NCI-H2171 (cell line): ENCODE measurements around the gene SPAG17.

Experiments used
- DNase-seq: peaks from one replicate; lab custom pipeline; 2025; lab: John Stamatoyannopoulos, UW

The SPAG17 gene

DNA sequence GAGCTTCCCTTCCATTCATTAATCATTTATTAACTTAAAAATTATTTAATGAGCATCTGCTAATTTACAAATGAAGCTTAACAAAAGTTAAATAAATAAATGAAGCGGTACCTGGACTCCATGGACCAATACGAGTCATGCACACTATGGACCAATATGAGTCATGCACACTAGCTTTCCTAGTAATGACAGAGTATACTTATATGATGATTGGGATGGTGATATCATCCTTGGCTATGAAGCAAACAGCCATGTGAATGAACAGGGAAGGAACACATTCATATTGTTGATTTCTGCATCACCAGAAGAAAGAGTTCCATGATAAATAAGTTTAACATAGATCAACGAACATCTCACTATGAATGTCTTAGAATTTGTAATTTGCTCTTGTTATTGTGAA, 109.9 kb downstream of the SPAG17 start:
- no peak for DNase-seq

- no peak for DNase-seq
Observed at GRCh38 chr1:118073648-118074435, 111.2 kb downstream of the SPAG17 start.

- no peak for DNase-seq
Observed at GRCh38 chr1:118049981-118050380, 135.0 kb downstream of the SPAG17 start.

- no peak for DNase-seq
Observed at GRCh38 chr1:118047650-118048224, 137.3 kb downstream of the SPAG17 start.

DNA sequence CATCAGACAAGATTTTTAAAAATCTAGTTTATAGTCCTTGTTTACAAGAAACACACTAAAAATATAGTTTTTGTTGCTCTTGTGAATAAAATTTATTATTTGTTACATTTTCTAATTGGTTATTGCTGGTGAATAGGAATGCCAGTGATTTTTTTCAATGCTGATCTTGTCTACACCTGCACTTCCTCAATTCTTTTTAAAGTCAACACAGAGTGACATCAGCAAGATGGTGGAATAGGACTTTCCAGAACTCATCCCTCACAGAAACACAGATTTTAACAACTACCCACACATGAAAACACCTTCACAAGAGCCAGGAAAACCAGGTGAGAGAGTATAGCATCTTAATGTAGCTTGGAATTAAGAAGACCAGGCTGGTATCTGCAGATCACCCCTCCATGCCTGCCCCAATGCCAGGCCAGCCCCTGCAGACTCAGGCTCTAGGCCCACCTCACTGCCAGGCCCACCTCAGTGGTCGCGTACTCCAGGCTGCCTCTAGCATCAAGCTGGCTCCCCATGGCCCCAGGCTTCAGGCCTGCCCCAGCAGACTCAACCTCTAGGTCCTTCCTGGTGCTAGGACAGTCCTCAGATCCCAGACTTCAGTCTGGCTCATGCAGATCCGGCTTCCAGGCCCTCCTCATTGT, 137.9 kb downstream of the SPAG17 start:
- no peak for DNase-seq

DNA sequence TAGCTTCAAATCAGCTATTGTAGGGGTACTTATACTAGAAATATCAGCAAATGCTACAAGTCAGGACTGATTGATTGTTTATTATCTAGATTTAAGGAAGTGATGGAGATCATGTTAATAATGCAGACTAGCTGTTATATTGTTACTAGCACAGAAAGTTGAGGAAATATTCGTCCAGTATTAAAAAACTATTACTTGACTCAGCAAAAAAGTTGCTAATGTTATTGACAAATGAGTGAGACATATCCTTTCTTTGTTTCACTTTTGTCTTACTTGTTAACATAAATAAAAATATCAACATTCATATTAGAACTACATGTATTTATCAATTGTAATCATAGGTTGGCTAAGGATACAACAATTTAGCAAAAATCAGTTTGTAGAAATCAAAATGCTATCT, 141.4 kb downstream of the SPAG17 start:
- DNase-seq: no peak

DNA sequence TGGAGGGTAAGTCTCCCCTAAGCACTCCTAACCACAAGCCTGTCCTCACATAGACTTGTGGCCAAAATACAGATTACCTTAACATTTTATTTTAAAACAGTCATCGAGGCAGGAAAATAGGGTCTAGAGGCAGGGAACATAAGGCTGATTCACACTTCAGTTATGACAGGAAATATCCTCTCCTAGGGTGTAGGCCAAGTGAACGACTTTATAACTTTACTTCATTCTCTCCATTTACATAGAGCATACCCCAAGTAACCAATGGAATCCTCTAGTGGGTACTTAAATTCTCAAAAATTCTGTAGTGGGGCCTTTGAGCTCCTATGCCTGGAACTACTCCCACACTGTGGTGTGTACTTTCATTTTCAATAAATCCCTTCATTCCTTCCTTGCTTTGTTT, 142.5 kb downstream of the SPAG17 start:
- DNase-seq: no peak

GRCh38 chr1:118039170-118039569, 145.9 kb downstream of the SPAG17 start:
- no peak for DNase-seq

DNA sequence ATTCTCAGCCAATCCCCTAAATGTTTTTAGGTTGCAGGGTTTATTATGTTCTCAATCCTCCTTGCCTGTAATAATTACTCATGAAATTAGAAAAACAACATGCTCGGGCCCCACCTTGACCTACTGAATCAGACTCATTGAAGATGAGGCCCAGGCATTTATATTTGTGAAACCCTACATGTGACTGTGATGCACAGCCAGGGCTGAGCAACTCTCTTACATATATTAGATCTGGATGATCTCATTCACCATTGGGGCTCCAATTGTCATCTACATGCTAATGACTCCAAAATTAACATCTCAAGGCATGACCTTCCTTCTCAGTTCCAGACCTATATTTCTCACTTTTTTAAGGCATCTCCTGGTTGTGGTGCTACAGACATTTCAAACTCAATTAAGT, 152.1 kb downstream of the SPAG17 start:
- DNase-seq: no peak

DNA sequence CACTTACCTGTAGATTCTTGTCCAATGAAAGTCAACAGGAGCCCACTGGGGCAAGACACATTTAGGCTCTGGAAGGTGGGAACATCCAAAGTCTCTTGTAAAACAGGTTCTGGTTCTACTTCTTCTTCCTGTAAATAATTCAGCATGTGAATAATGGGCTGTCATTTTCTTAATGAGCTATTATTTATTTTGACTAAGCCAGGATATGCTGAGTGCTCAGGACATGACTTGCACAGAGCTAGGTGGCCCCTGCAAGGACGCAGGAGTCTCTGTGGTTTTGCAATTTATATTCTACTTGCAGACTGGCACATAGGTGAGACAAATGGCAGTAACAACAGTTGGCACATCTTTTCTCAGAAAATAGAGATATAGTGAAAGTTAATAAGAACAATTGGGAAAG, 156.8 kb downstream of the SPAG17 start:
- DNase-seq: no peak

GRCh38 chr1:118023199-118023598, 161.8 kb downstream of the SPAG17 start:
- DNase-seq: no peak

GRCh38 chr1:118021668-118022067, 163.4 kb downstream of the SPAG17 start:
- no peak for DNase-seq

DNA sequence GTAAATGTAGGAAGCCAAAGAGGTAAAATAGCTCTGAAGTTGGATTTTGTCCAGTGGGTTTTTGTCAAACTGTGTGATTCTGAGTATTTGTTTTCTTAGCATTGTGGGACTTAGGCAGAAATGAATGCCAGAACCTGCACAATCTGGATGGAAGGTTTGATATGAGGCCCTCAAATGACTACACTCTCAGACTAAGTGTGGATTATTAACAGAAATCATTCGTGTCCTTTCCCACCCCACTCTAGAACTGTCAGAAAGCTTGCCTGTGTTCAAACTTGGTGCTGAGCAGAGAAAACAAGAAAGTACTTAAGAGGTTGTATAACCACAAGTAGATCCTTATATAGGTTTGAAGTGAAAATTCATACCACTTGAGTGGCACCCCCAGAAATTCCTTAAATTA, 167.0 kb downstream of the SPAG17 start:
- no peak for DNase-seq

DNA sequence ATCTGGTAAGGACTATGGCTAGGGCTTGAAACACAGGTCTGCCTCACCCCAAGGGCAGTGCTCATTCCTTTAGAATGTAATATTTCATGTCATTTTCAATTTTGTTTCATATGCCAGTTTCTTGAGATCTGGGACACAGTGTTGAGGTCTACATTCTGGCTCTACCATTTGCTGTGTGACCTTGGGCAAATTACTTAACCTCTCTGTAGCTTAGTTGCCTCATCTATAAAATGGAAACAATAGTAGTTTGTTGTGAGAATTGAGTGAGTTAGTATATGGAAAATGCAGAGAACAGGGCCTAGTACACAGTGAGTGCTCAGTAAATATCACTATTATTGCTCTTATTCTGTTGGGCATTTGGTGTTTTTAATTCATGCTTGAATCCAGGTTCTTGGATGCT, 171.1 kb downstream of the SPAG17 start:
- no peak for DNase-seq

DNA sequence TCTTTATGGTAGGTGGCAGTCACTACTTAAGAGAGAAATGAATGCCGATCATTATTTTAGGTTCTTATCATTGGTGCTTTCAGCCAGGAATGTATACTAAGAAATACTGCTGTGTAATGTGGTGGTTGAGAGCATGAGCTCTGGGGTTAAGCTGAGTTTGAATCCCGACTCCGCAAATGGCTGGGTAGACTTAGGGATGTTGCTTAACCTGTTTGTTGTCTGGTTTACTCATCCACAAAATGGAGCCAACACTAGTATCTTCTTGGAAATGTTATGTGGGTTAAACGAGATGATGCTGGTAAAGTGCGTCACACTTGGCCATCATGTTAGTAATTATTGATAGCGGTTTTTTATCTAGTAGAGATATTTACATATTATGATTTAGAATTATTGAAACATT, 171.7 kb downstream of the SPAG17 start:
- DNase-seq: no peak

GRCh38 chr1:118012515-118013124, 172.4 kb downstream of the SPAG17 start:
- no peak for DNase-seq

GRCh38 chr1:118008011-118008410, 177.0 kb downstream of the SPAG17 start:
- DNase-seq: no peak

DNA sequence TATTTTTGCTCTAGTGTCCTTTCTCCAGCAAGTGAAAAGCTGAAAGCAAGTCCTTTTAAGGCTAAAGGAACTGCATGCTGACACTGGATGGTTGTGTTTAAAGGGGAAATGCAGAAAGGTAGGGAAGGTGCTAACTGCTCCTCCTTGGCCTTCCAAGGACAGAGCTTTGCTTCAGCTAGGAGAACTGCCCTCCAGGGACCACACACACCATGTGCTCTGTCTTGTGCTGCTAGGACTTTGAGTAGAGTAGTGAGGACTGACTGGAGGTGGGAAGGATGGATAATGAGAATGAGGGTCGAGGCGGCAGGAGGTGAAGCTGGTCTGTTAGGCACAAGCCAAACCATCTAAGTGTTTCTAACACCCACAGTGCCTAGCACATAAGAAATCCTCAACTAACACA, 177.6 kb downstream of the SPAG17 start:
- no peak for DNase-seq

- no peak for DNase-seq
Observed at GRCh38 chr1:118004312-118004711, 180.7 kb downstream of the SPAG17 start.

GRCh38 chr1:117985973-117986372, 199.1 kb downstream of the SPAG17 start:
- no peak for DNase-seq

DNA sequence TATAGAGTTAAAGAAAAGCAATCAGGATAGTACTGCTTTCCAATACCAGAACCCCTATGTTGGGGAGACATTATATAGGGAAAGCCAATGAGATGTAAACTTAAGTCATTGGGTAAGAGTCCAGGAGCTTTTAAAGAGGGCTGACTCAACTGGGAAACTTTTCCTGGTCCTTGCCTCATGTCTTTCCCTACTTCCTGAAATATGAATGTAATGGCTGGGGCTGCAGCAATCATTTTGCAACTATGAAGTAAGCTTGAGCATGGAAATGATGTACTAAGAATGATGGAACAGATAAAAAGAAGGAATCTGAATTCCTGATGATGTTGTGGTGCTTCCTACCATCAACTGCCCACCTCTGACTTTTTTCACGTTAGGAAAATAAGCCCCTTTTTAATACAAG, 199.8 kb downstream of the SPAG17 start:
- no peak for DNase-seq

DNA sequence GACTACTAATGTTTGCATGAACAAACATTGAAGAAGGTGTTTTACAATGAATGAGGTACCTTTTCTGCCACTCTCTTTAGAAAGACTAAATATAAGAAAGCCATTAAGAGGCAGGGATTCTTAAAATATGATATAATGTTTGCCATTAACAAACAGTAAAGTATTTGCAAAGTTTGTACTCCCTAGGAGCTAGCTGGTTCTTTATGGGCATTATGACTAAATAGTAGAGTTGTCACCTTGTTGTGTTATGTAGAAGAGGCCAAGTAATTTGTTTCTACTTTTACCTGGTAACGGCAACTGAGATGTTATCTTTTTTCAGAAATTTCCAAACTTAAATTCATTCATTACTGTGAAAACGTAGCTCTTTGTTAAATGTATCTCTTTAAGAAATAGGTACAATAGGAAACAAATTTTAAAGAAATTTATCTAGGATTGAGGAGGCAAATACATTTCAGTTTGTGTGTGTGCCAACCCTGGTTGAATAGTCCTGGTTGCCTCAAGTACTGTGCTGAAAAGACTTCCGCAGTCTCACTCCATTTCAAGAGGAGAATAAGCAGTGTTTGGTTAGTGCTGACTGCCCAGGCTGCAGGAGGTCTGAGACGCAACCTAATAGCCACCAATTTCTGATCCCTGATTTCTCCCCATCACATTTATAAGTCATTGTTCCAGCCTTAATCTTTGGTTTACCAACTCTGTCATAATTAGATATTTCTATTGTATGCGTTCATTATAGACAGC, 203.4 kb downstream of the SPAG17 start:
- no peak for DNase-seq
